GM12864 (cell line): ENCODE measurements around the gene KIAA0825.
"Not testable (repeated sequence)": the region's sequence is repeated elsewhere in the genome, so short reads cannot be mapped to it uniquely, and the experiment has no call there.

ENCODE experiments used
- DNase-seq: peaks from one replicate; pipeline ENCODE4 v3.0.0-alpha.2; 2011; ENCODE audit warnings: low read depth
- H3K4me3 ChIP-seq: 2 replicates; pipeline ENCODE4 v1.5.1; 2011; ENCODE audit warnings: mild to moderate bottlenecking, low read depth, low read length, control low read depth
- CTCF ChIP-seq: IDR thresholded peaks from 2 replicates; pipeline ENCODE4 v1.5.1; 2011; ENCODE audit warnings: low read depth, mild to moderate bottlenecking, moderate library complexity, low read length, control low read depth, inconsistent platforms; ENCODE audit errors: missing control alignments

Gene KIAA0825

GRCh38 chr5:94174748-94175411, 443.5 kb downstream of the KIAA0825 start:
- H3K4me3 ChIP-seq, result no peak overlapping the region
- DNase-seq, result no peak
- no peak for TF ChIP-seq CTCF

DNA sequence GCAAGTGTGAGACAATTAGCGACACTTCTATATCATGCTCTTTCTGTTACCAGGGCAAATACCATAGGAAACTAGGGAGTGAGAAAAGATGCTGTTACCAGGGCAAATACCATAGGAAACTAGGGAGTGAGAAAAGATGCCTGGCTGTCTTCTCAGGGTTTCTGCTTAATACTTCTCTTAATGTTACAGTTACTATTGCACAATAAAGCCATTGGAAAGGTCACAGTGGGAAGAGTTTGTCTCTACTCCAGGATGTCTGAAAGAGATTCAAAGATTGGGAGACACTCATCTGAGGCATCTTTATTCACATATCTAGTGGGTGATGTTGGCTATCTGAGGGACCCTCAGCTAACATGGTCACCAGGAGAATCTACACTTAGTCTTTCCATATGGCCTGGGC, 445.3 kb downstream of the KIAA0825 start:
- no peak for TF ChIP-seq CTCF
- no peak for DNase-seq
- H3K4me3 ChIP-seq, result no peak overlapping the region

DNA sequence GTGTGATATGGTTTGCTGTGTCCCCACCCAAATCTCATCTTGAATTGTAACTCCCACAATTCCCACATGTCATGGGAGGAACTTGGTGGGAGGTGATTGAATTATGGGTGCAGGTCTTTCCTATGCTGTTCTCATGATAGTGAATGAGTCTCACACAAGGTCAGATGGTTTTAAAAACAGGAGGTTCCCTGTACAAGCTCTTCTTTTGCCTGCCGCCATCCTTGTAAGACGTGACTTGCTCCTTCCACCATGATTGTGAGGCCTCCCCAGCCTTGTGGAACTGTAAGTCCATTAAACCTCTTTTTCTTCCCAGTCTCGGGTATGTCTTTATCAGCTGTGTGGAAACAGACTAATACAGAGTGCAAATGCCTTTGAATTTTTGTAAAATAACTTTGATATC, 447.3 kb downstream of the KIAA0825 start:
- not testable (repeated sequence) for DNase-seq, H3K4me3 ChIP-seq

- not testable (repeated sequence) for H3K4me3 ChIP-seq, DNase-seq
Measured at GRCh38 chr5:94170158-94170557, 448.2 kb downstream of the KIAA0825 start.

GRCh38 chr5:94168151-94168550, 450.3 kb downstream of the KIAA0825 start:
- no peak overlapping the region for H3K4me3 ChIP-seq
- no peak for TF ChIP-seq CTCF
- no peak for DNase-seq

DNA sequence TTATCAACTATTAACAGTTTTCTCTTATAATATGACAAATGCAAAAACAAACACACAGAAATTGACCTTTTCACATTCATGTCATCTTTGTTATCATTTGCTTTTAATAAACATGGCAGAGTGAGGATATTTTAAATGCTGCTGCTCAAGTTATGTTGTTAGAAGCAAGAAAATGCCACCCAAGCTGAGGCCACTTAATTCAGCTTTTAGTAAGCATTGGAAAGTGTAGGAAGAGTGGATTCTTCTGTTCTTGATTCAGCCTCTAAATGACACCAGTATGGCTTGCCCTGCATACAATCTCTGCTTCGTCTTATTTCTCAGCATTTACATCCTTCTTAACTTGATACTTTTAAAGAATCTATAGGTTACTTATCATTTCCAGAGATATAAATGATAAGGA, 456.6 kb downstream of the KIAA0825 start:
- no peak for TF ChIP-seq CTCF
- no peak for DNase-seq
- H3K4me3 ChIP-seq, result no peak overlapping the region

GRCh38 chr5:94159144-94159543, 459.3 kb downstream of the KIAA0825 start:
- no peak for DNase-seq
- H3K4me3 ChIP-seq, result no peak overlapping the region
- peak; percentile 10 for TF ChIP-seq CTCF

DNA sequence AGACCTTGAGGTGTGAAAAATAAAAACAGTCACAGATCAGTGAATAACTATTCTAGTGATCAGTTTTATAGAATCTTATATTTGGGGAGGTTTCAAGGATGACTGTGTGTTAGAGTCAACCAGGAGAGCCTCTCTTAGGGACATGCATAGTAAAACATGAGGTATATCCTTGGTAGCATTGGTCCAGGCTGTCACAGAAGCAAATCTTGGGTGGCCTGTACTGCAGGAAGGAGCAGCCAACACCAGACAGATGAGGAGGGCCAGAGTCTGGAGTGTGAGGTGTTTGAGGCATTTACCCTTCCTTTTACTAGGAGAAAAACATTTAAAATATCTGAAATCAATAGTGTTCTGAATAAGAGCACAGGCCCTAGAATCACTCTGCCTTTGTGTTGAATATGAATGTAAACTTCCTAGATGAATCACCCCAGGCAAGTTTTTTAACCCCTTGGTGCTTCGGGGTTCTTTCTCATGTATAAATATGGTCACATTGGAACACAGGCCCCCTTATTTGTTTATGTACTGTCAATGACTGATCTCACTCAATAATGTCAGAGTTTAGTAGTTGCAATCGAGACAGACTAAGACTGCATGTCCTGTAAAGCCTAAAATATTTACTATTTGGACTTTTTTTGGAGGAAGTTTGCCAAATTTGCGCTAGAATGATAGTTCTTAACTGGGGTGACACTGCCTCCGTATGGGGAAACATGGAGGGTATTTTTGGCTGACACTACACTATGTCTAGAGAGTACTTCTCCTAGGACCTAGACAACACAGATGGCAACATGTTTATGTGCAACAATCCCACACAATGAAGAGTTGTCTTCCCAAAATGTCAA, 460.5 kb downstream of the KIAA0825 start:
- TF ChIP-seq CTCF, result no peak
- no peak overlapping the region for H3K4me3 ChIP-seq
- DNase-seq, result no peak
